ENCODE results near the gene DAPP1. TPM values are rescaled to one million over a fixed set of nuclear protein-coding genes. Genes with fewer than 3 reads are reported as not detected.

The DAPP1 gene
- total and polyA plus RNA-seq, 2 donors from 2014 or later = 0.34 to 10.1 TPM

GRCh38 chr4:99861120-99861905 is 44.7 kb downstream of the DAPP1 start:
- TF ChIP-seq CTCF (IDR thresholded peaks at IDR 0.05; ENCODE audit: borderline replicate concordance, extremely low read depth, insufficient read depth) = no peak
- Histone ChIP-seq H3K27me3 (ENCODE audit: control insufficient read depth, insufficient read depth, low read length) (no peaks in the 10 kb centered on the region), H3K9me3 (ENCODE audit: control insufficient read depth in 2 of 3, insufficient read depth in 1 of 3, low read length in 3 of 3) (no peaks in the 10 kb centered on the region), H3K4me1 (ENCODE audit: control insufficient read depth in 2 of 3, insufficient read depth in 2 of 3, low read depth in 1 of 3, low read length in 3 of 3) (peaks cover 0 to 3% (median 0%) of the 10 kb centered on the region in 3 donors), H3K9ac (ENCODE audit: low read length in 3 of 3) (no peak overlapping the region), H3K36me3 (ENCODE audit: control insufficient read depth in 2 of 3, insufficient read depth in 3 of 3, low read length in 3 of 3) (no peaks in the 10 kb centered on the region), H3K27ac (ENCODE audit: low read depth in 2 of 2, low read length in 2 of 2) (no peak overlapping the region), H3K4me3 (ENCODE audit: low read length in 3 of 3) (no peak overlapping the region)
- intact Hi-C loops (cut with DNase I) = no loop called here
- FAIRE-seq (no peak), DNase-seq (no peak)

GRCh38 chr4:99863804-99864203 is 47.2 kb downstream of the DAPP1 start:
- intact Hi-C loops (cut with DNase I) = no loop called here
- FAIRE-seq (no peak), DNase-seq (no peak)
- no peak overlapping the region for H3K27ac ChIP-seq (ENCODE audit: low read depth in 2 of 2, low read length in 2 of 2)
- H3K9me3 ChIP-seq (ENCODE audit: control insufficient read depth in 2 of 3, insufficient read depth in 1 of 3, low read length in 3 of 3) = no peaks in the 10 kb centered on the region
- TF ChIP-seq CTCF (IDR thresholded peaks at IDR 0.05; ENCODE audit: borderline replicate concordance, extremely low read depth, insufficient read depth) = no peak
- no peaks in the 10 kb centered on the region for H3K27me3 ChIP-seq (ENCODE audit: control insufficient read depth, insufficient read depth, low read length)
- H3K9ac ChIP-seq (ENCODE audit: low read length in 3 of 3) = no peak overlapping the region
- peaks cover 0 to 3% (median 0%) of the 10 kb centered on the region in 3 donors for H3K4me1 ChIP-seq (ENCODE audit: control insufficient read depth in 2 of 3, insufficient read depth in 2 of 3, low read depth in 1 of 3, low read length in 3 of 3)
- no peak overlapping the region for H3K4me3 ChIP-seq (ENCODE audit: low read length in 3 of 3)
- no peaks in the 10 kb centered on the region for H3K36me3 ChIP-seq (ENCODE audit: control insufficient read depth in 2 of 3, insufficient read depth in 3 of 3, low read length in 3 of 3)

GRCh38 chr4:99868126-99868596 is 51.5 kb downstream of the DAPP1 start:
- intact Hi-C loops (cut with DNase I) = no loop called here
- FAIRE-seq (no peak), DNase-seq (no peak)
- Histone ChIP-seq H3K36me3 (ENCODE audit: control insufficient read depth in 2 of 3, insufficient read depth in 3 of 3, low read length in 3 of 3) (no peaks in the 10 kb centered on the region), H3K4me1 (ENCODE audit: control insufficient read depth in 2 of 3, insufficient read depth in 2 of 3, low read depth in 1 of 3, low read length in 3 of 3) (no peaks in the 10 kb centered on the region), H3K9ac (ENCODE audit: low read length in 3 of 3) (no peak overlapping the region), H3K4me3 (ENCODE audit: low read length in 3 of 3) (no peak overlapping the region), H3K27ac (ENCODE audit: low read depth in 2 of 2, low read length in 2 of 2) (no peak overlapping the region), H3K27me3 (ENCODE audit: control insufficient read depth, insufficient read depth, low read length) (no peaks in the 10 kb centered on the region), H3K9me3 (ENCODE audit: control insufficient read depth in 2 of 3, insufficient read depth in 1 of 3, low read length in 3 of 3) (no peaks in the 10 kb centered on the region)
- TF ChIP-seq CTCF (IDR thresholded peaks at IDR 0.05; ENCODE audit: borderline replicate concordance, extremely low read depth, insufficient read depth) = no peak
